Stimulated activated CD4-positive, alpha-beta T cell treated with anti-CD3 and anti-CD28 coated beads, TNF-alpha, amount 100 ng/mL, for 24 hours (primary cell): ENCODE data around the gene RAD23A.
"Not testable (repeated sequence)": the region's sequence is repeated elsewhere in the genome, so short reads cannot be mapped to it uniquely, and the experiment has no call there.

Experiments used
- DNase-seq, 3 experiments: peaks; one replicate each; pipeline ENCODE4 v3.0.0-alpha.2; 2020; ENCODE audit warnings: low read depth in 3 of 3

Gene RAD23A

DNA sequence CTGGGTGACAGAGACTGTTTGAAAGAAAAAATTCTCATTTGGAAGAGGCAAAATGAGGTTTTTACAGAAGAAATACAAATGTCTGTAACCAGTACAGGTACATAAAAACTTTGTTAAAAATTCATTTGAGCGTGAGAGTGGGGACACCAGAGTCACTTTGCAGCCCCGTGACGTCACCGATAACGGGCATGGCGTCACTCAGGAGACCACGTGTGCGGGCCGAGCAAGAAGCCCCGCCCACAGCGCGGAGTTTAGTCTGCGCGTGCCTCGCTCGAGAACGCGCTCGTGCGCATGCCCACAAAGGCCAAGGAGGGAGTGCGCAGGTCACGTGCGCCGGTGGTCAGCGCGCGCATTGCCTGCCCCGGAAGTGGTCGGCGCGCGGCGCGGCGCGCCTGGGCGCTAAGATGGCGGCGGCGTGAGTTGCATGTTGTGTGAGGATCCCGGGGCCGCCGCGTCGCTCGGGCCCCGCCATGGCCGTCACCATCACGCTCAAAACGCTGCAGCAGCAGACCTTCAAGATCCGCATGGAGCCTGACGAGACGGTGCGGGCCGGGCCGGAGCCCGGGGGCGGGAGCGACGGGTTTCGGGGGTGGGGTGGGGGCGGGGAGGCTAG, at the start of gene RAD23A:
Gene RAD23A (plus strand): TSS at position 384 of the 613 bp plus-strand sequence. CDS start 87 bp downstream, at position 471.
- peak; percentile 97 to 98 (median 98) for DNase-seq

DNA sequence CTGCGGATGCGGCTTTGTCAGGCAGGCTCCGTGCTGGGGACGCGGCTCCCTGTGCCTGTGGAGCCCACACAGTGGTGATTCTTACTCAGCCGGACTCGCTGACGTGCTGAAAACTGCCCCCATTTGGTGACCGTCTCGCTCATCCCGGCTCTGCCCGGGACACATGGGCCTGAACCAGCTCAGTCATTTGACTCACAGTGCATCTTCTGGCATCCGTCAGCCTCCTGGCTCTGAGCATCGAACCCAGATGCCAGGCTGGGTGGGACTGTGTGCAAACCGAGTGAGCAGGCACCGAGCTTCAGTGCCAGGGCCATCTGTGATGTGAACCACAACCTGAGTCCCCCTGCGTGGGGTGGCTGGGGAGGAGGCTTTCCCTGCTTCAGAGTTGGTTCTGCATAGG, 49.2 kb upstream of the RAD23A start:
- no peak for DNase-seq

DNA sequence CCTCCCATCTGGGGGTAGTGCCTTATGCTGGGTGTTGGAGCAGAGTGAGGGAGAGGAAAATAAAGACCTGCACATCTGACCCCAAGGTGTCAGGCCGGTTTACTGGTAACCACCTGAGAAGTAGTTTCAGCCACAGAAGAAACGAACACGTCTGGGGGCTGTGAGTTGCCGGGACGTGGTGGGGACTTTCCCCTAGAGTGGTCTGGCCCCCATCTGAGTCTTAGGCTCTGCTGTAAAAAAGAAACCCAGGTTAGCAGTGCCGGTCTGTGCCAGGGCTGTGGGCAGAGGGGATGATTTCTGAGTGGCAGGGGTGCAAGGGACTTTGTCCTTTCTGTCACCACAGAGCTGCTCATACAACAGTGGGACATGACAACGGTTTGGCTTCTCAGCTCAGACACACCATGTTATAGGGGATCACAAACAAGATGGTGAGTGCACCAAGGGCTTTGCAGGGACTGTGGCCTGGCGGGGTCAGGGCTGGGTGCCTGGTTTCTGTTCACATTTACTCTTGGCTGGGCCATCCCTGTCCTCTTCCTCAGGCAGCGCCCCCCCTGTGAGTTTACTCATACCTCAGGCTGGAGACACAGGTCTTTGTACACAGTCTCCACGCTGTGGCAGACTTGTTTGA, 45.7 kb upstream of the RAD23A start:
- no peak for DNase-seq

DNA sequence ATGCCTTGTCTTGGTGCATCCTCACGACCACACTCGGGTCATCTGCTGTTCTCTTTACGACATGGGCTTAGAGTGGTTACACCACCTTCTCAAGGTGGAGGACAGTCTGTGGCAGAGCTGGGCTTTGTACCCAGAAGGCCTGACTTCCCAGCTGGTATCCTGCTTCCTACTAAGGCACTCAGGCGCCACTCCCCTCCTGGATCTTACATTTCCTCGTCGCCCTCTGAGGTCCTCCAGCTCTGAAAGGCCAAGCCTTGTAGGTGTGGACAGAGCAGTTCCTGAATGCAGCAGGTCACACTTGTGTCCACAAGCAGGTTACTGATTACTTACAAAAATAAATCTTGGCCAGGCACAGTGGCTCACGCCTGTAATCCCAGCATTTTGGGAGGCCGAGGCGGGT, 38.5 kb upstream of the RAD23A start:
- no peak for DNase-seq

DNA sequence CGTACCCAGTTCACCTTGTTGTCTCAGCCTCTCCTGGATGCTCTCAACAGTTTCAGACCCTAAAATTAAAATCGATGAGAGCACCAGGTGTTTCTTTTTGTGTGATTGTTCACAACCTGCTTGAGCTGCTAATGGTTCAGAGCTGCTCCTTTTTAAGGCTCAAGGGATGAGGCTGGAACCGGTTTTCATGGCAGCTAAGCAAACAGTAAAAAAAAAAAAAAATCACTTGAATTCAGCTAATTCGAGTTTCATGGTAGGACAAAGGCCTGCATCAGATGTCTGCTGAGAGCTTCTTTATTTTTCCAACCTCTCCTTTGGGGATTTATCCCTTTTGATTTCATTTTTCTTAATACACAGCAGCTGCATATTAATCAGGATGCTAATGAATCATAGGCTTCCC, 33.1 kb upstream of the RAD23A start:
- no peak for DNase-seq

DNA sequence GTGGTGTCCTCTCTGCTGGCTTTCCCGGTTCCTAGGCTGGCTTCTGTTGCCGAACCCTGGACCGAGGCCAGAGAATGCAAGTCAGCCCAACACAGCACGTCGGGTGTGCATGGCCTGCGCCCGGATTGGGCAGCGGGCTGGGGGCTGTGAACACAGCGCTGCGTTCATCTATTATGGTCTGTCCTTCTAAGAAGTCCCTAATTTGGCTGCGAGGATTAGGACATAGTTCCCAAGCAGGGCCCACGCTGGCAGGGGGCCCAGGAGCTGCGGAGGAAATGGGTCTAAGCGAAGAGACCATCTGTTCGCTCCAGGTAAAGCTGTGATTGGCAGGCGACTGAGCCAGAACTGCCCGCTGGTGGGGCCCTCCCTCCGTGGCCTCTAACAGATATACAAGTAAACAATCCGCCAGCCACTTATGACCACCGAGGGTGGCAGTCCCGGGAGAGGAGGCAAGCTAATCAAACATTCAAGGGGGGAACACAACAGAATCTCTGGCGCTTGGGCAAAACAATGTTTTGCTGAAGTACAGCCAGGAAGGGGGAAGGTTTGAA, 32.6 kb upstream of the RAD23A start:
- no peak for DNase-seq

DNA sequence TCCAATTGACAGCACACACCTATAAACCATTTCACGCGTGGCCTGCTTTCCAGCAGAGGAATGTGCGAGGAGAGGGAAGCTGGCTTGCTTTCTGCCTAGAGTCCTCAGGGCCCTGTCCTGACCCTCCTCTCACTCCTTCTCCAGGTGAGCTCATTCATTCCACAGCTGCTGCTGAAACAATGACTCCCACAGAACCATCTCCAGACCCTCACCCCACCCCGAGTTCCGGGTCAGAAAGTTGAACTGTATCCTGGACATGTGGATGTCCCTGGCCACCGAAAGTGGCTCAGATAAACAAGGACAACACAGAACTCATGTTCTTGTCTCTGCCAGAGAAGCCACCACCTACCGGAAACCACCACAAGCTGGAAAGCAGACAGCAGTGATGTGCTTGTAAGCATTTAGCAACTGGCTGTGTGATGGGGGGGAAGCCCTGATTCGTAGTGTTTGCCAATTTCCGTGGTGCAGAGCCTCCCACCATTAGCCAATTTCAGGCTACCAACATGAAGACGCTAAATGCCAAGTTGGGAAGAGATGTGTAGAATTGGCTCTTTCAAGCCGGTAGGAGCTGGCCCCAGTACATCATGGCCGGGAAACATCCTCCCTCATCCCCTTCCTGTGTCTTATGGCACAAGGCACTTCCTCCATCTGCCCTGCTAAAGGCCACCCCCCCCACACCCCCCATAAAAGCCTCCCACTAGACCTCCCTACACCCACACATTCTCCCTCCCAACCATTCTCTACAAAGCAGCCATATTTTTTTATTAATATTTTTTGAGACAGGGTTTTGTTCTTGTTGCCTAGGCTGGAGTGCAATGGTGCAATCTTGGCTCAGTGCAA, 31.6 kb upstream of the RAD23A start:
- peak in 1 of 3 experiments; percentile 42 for DNase-seq

DNA sequence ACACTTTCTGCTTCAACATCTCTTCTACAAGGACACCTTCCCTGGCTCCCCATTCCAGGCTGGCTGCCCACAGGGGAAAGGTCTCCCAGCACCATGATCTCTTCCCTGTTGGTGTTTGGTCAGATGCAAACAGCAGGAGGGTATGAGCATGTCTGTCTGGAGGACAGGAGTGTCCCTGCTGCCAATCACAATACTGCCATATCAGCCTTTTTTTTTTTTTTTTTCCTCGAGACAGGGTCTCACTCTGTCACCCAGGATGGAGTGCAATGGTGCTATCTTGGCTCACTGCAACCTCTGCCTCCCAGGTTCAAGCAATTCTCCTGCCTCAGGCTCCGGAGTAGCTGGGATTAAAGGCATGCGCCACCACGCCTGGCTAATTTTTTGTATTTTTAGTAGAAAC, 29.8 kb upstream of the RAD23A start:
- not testable (repeated sequence) for DNase-seq

DNA sequence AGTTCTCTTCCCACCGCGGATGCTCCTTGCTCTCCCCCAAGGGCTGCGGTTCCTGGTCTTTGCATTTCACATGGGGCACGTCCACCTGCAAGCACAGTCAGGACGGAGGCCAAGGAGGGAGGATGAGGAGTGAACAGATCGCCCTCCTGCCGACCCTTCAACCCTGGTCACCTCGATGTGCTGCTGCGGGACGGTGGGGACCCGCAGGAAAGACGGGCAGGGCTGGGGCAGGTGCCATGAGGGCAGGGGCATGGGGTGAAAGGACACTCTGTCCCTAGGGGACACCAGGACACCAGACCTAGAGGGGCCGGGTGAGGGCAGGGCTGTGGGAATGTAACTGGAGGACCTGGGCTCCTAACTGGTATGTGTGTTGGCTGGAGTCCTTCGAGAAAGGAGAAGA, 27.4 kb upstream of the RAD23A start:
- no peak for DNase-seq

DNA sequence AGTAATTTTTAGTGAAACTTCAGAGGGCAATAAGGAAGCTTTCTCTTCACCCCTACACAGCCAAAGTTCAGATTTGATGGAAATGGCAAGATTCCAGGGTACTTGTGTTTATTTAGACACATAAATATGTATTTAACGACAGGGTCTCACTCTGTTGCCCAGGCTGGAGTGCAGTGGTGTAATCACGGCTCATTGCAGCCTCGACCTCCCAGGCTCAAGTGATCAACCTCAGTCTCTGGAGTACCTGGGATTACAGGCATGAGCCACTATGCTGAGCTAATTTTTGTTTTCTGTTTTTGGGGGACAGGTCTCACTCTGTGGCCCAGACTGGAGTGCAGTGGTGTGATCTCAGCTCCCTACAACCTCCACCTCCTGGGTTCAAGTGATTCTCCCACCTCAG, 24.6 kb upstream of the RAD23A start:
- no peak for DNase-seq

DNA sequence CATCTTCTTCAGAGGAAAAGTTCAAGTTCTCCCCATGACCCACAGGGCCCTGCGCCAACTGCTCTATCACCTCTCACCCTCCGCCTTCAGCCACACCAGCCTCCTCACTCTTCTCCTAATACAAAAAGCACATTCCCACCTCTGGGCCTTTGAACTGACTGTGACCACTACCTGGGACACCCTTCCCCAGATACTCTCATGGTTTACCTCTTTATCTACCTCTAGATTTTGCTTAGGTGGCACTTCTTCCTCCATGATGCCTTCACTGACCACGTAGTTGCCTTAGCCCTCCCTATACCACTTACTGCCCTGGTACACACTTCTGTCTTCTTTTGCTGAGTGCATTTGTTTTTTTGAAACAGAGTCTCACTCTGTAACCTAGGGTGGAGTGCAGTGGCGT, 22.7 kb upstream of the RAD23A start:
- no peak for DNase-seq

DNA sequence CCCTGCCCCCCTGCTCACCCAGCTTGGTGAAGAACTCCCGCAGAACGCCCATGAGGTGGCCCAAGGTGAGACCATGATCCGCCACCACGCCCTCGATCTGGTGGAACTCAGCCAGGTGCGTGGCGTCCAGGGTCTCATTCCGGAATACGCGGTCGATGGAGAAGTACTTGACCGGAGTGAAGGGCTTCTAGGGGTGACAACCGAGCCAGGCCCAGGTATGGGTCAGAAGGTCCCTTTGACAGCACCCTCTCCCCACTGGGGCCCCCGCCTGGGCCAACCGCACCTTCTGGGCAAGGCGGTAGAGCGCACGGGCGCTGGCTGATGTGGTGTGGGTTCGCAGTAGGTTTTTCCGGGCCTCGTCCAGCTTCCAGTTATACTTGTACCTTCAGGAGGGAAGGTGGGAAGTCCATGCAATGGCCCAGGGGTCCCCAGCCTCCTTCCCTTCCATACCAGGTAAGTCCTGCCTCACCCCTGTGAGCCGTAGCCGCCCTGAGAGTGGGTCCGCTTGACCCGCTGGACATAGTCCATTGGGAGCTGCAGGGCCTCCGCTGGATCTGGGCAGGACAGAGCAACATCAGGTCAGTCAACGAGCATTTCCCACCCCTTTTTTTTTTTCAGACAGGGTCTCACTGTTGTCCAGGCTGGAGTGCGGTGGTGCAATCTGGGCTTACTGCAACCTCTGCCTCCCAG, 20.9 kb upstream of the RAD23A start:
- no peak for DNase-seq

DNA sequence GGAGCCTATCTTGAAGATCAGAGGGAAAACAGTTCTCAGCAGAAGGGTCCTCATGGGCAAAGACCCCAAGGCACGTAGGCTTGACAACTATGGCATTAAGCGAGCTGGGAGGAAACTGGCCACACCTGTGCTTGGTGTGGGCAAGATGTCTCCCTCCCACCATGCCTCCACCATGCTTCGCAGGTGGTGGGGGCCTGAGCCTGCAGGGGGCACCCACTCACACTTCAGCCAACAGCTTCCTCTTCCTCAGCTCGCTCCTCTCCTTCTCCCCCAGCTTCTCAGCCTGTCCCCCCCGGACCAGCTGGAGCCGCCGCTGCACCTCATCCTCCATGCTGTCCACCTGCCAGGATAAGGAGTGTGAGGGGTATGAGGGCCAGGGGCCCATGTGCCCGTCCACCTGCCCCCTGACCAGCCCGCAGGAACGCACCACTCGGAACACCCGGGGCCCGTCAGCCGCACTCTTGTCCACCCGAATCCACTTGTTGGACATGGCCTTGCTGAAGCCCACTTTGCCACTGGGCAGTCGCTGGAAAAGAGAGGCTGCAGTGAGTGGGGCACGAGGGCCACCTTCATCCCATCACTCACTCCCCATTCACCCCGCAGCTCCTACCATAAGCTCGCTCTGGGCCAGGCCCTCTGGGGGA, 15.5 kb upstream of the RAD23A start:
- DNase-seq: no peak

DNA sequence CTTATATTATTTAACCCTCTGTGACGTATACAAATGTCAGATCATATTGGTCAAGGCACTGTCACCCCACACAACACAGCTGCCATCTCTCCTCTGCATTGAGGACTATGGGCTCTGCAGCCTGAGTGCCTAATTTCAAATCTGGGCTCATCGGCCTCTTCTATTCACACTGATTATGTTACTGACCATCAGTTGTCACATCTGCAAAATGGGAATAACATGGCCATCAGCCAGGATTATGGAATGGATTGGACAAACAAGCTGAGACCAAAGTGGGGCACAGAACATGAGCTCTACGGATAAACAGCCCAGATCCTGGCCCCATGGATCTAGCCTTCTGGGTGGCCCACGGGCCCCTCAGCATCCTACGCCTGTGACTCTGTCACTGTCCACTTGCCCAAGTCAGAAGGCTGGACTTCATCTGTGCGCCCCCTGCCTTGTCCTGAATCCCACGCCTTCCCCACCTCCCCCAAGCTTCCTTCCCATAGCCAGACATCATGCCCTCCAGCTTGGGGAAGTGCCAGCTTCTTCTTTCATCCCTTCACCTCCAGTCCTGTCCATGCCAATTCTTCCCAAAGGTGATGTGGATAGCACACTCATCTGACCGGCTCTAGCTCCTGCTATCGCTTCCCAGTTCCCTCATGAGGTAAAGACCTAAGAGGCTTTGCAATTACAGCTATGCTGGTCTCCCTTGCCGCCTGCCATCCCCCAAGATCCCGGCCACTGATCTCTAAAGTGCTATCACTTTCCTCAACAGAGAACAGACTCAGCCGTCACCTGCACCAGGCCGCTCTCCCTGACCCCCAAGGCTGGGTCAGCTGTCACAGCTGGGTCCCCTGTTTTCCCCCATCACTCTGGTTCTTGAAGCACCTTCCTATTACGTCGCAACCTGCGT, 13.0 kb upstream of the RAD23A start:
- DNase-seq: no peak

DNA sequence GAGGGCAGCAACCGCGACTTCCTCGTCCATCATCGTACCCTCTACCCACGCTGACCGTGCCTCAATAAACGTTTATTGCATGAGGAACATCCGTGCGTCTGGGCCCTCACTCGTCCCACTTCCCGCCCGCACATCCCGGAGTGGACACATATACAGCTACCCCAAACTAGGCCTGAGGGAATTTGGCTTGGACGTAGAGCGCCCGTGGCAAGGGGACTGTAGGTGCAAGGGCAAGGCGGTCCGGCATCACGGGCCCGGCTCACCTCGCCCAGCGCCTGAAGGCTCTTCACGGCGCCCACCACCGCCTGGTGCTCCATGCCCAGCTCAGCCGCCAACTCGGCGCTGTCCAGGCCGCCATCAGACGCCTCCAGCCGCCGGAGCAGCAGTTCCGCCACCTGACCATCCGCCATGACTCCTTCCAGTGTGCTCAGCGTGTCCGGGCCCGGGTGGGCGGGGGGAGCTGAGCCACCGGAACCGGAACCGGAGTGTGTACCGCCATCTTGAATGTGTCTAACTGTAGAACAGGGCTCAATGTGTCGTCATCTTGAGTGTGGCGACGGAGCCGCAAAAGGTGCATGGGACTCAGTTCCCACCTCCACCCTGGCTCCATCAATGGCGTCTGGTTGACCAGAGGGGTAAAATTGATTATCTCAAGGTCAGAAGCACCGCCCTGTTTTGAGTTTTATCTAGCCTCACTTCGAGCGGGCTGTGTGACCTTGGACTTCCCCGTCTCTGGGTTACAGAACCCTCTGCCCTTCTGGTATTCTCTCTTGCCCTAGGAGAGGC, 12.2 kb upstream of the RAD23A start, which contains the start of gene FARSA:
Gene FARSA (minus strand): TSS at position 425 of the 786 bp plus-strand sequence. CDS start 15 bp downstream, at position 410.
- DNase-seq: peak; percentile 85 to 91 (median 85)

DNA sequence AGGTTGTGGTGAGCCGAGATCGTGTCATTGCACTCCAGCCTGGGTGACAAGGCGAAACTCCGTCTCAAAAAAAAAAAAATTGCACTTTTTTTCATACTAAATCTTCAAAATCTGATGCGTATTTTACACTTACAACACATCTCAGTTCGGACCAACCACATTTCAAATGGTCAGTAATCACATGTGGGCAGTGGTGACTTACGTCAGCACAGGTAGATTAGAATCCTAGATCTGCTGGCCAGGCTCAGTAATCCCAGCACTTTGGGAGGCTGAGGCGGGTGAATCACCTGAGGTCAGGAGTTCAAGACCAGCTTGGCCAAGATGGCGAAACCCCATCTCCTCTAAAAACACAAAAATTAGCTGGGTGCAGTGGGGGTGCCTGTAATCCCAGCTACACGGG, 10.6 kb upstream of the RAD23A start:
- DNase-seq: no peak

DNA sequence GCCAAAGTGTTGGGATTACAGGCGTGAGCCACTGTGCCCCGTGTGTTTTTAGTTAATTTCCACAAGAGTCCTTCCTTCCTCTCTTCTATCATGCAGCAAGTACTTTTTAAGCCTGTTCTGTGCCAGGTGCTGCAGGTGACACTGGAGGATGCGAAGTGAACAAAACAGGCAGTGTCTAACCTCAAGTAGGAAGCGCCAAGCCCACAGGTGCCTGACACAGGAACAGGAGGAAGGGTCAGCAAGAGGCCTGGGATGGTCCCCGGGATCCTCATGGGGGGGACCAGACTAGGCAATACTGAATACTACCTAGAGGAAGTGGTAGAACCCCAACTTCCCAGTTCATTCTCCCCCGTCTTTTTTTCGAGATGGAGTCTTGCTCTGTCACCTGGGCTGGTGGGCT, 9.1 kb upstream of the RAD23A start:
- DNase-seq: no peak

DNA sequence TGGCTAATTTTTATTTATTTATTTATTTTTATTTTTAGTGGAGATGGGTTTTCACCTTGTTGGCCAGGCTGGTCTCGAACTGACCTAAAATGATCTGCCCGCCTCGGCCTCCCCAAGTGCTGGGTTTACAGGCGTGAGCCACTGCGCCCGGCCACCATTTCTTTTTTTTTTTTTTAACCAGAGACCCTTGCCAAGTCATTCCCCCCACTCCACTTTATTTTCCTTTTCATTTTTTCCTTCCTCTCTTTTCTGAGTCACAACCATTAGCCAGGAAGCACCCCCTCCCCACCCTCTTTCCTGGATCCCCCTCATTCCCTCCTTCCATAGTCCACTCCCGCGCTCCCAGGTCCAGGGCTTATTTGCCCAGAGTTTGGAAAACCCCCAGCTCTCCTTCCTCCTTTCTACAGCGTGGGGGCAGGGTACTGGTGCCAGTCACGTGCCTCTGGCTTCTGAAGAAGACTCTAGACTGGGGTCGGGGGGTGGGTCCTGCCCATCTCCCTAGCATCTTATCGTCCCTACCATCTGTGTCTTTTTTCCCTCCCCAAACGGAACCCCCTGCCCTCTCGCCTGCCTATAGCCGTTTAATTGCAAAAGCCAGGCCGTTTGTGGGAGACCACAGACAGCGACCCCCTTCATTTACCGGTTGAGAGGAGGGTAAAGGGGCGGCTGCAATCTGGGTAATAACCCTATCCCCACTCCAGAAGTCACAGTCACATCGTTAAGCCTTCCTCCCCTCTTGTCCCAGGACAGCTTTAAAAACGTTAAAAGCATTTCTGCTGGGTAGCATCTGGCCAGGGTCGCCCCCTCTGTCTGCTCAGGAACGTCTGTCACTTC, 8.4 kb upstream of the RAD23A start:
- DNase-seq: no peak
